Endometrial microvascular endothelial cells (primary cell): ENCODE measurements around the gene UFM1. TPM values are rescaled to one million over a fixed set of nuclear protein-coding genes. Genes with fewer than 3 reads are reported as not detected.
"Not testable (repeated sequence)": the region's sequence is repeated elsewhere in the genome, so short reads cannot be mapped to it uniquely, and the experiment has no call there.

Source experiments
- in situ Hi-C: cut with HindIII; loops from 2 replicates; pipeline ENCODE4 v1.10.0; 2017; ENCODE audit warnings: low sequenced_read_pairs, low pct_unique_long_range_greater_than_20kb; ENCODE audit errors: inconsistent ontology term
- total RNA-seq: library from RNA; depleted of rRNA; stranded (reverse); fragments of >200 nt; gene quantifications from one replicate; pipeline ENCODE4 v1.2.3, GENCODE V29; 2015; ENCODE audit errors: inconsistent ontology term

The UFM1 gene
- total RNA-seq, 1 donor from 2014 or later: 55.0 TPM

GRCh38 chr13:38361542-38362262 lies 12.1 kb downstream of the UFM1 start:
- in situ Hi-C loops: no loop called here

- in situ Hi-C loops: no loop called here
Measured at GRCh38 chr13:38363219-38363618, 13.6 kb downstream of the UFM1 start.

- in situ Hi-C loops: not testable (repeated sequence)
Measured at GRCh38 chr13:38363746-38364145, 14.1 kb downstream of the UFM1 start.

- in situ Hi-C loops: no loop called here
Measured at GRCh38 chr13:38365661-38366060, 16.0 kb downstream of the UFM1 start.

- in situ Hi-C loops: no loop called here
Measured at GRCh38 chr13:38366954-38367645, 17.4 kb downstream of the UFM1 start.

- in situ Hi-C loops: no loop called here
Measured at GRCh38 chr13:38369058-38369457, 19.4 kb downstream of the UFM1 start.

GRCh38 chr13:38370096-38370495 lies 20.4 kb downstream of the UFM1 start:
- in situ Hi-C loops: not testable (repeated sequence)

- in situ Hi-C loops: no loop called here
Measured at GRCh38 chr13:38372820-38373383, 23.3 kb downstream of the UFM1 start.

GRCh38 chr13:38376546-38376945 lies 26.9 kb downstream of the UFM1 start:
- in situ Hi-C loops: no loop called here

GRCh38 chr13:38381890-38382289 lies 32.2 kb downstream of the UFM1 start:
- in situ Hi-C loops: no loop called here

GRCh38 chr13:38382946-38383345 lies 33.3 kb downstream of the UFM1 start:
- in situ Hi-C loops: no loop called here

GRCh38 chr13:38384171-38384570 lies 34.5 kb downstream of the UFM1 start:
- in situ Hi-C loops: no loop called here

- in situ Hi-C loops: no loop called here
Measured at GRCh38 chr13:38385153-38385891, 35.7 kb downstream of the UFM1 start.

- in situ Hi-C loops: no loop called here
Measured at GRCh38 chr13:38386421-38386820, 36.8 kb downstream of the UFM1 start.

GRCh38 chr13:38391341-38391740 lies 41.7 kb downstream of the UFM1 start:
- in situ Hi-C loops: no loop called here

GRCh38 chr13:38394777-38395496 lies 45.3 kb downstream of the UFM1 start:
- in situ Hi-C loops: no loop called here

- in situ Hi-C loops: no loop called here
Measured at GRCh38 chr13:38395497-38395788, 45.8 kb downstream of the UFM1 start.

GRCh38 chr13:38398711-38399493 lies 49.3 kb downstream of the UFM1 start:
- in situ Hi-C loops: no loop called here
